HepG2 (cell line): ENCODE measurements around the gene DCUN1D2. TPM values are rescaled to one million over a fixed set of nuclear protein-coding genes. Genes with fewer than 3 reads are reported as not detected.

Experiments used
- AGO2 ChIP-seq: fragments of 200-400 bp; formaldehyde crosslinking; optimal IDR thresholded peaks from 2 replicates; pipeline ENCODE3; 2017; ENCODE audit warnings: mild to moderate bottlenecking, low read depth, low read length, moderate library complexity
- CCAR2 ChIP-seq: fragments of 200-400 bp; formaldehyde crosslinking; optimal IDR thresholded peaks from 2 replicates; pipeline ENCODE3; 2018; ENCODE audit warnings: low read depth, mild to moderate bottlenecking, low read length, moderate library complexity
- ETV6 ChIP-seq: sonication (generic); formaldehyde crosslinking; conservative IDR thresholded peaks from 2 replicates; pipeline ENCODE4 v1.4.0; 2020; ENCODE audit warnings: missing genetic modification reagents
- KAT2B ChIP-seq: fragments of 150-350 bp; IDR thresholded peaks from 2 replicates; pipeline ENCODE4 v1.6.1; 2014; ENCODE audit warnings: low read depth, low read length, borderline replicate concordance
- KDM3A ChIP-seq: IDR thresholded peaks from 2 replicates; pipeline ENCODE4 v1.6.1; 2018; ENCODE audit warnings: low read depth, missing compliant biosample characterization
- KLF13 ChIP-seq: sonication (generic); formaldehyde crosslinking; IDR thresholded peaks from 2 replicates; pipeline ENCODE4 v1.4.0; 2020; ENCODE audit warnings: mild to moderate bottlenecking, missing genetic modification reagents
- KLF15 ChIP-seq: sonication (generic); formaldehyde crosslinking; IDR thresholded peaks from 2 replicates; pipeline ENCODE4 v1.8.1; 2023; ENCODE audit warnings: borderline replicate concordance, mild to moderate bottlenecking, inconsistent platforms, missing genetic modification reagents, mixed read lengths
- KMT2B ChIP-seq: IDR thresholded peaks from 2 replicates; pipeline ENCODE4 v1.6.1; 2016; ENCODE audit warnings: missing genetic modification reagents, missing compliant biosample characterization
- MXI1 ChIP-seq: IDR thresholded peaks from 3 replicates; pipeline ENCODE4 v1.6.1; 2012; ENCODE audit warnings: low read depth, low read length, inconsistent platforms, borderline replicate concordance
- ZEB1 ChIP-seq: IDR thresholded peaks from 2 replicates; pipeline ENCODE4 v1.6.1; 2012; ENCODE audit warnings: mild to moderate bottlenecking, low read depth, inconsistent platforms; ENCODE audit not compliant: insufficient replicate concordance
- ZNF235 ChIP-seq: sonication (generic); formaldehyde crosslinking; IDR thresholded peaks from 2 replicates; pipeline ENCODE4 v1.8.1; 2023; ENCODE audit warnings: mild to moderate bottlenecking, missing genetic modification reagents, borderline replicate concordance
- ZNF24 ChIP-seq: fragments of 450-650 bp; IDR thresholded peaks from 2 replicates; pipeline ENCODE4 v1.6.1; 2017; ENCODE audit warnings: antibody characterized with exemption, mild to moderate bottlenecking
- ZNF333 ChIP-seq: sonication (generic); formaldehyde crosslinking; IDR thresholded peaks from 2 replicates; pipeline ENCODE4 v1.4.0; 2020; ENCODE audit warnings: mild to moderate bottlenecking, missing genetic modification reagents, borderline replicate concordance
- ZNF441 ChIP-seq: sonication (generic); formaldehyde crosslinking; IDR thresholded peaks from 2 replicates; pipeline ENCODE4 v1.7.0; 2021; ENCODE audit warnings: missing genetic modification reagents, borderline replicate concordance
- ZNF564 ChIP-seq: sonication (generic); formaldehyde crosslinking; IDR thresholded peaks from 2 replicates; pipeline ENCODE4 v1.8.1; 2023; ENCODE audit warnings: mild to moderate bottlenecking, missing genetic modification reagents
- ZNF605 ChIP-seq: sonication (generic); formaldehyde crosslinking; IDR thresholded peaks from 2 replicates; pipeline ENCODE4 v1.8.0; 2022; ENCODE audit warnings: mild to moderate bottlenecking, missing genetic modification reagents
- ZNF724P ChIP-seq: sonication (generic); formaldehyde crosslinking; IDR thresholded peaks from 2 replicates; pipeline ENCODE4 v1.8.0; 2022; ENCODE audit warnings: missing genetic modification reagents, borderline replicate concordance
- ZNF749 ChIP-seq: sonication (generic); formaldehyde crosslinking; IDR thresholded peaks from 2 replicates; pipeline ENCODE4 v1.8.0; 2022; ENCODE audit warnings: mild to moderate bottlenecking, missing genetic modification reagents, moderate library complexity, borderline replicate concordance
- ZNF776 ChIP-seq: sonication (generic); formaldehyde crosslinking; IDR thresholded peaks from 2 replicates; pipeline ENCODE4 v1.4.0; 2020; ENCODE audit warnings: mild to moderate bottlenecking, missing genetic modification reagents
- ZNF792 ChIP-seq: IDR thresholded peaks from 2 replicates; pipeline ENCODE4 v1.6.1; 2016
- polyA plus RNA-seq, 8 experiments: library from polyadenylated mRNA; depleted of rRNA in 3 of 8; stranded (reverse) in 7 of 8; unstranded in 1 of 8; fragments of >200 nt; fragmentation: Illumina TruSeq in 4 of 8; extraction: Trizol in 4 of 8; gene quantifications; 2 replicates each; pipeline versions ENCODE4 v1.2.1 to v1.2.3, GENCODE V29; 2011 to 2016; ENCODE audit warnings: low read depth in 4 of 8, missing spikeins in 1 of 8, mixed read lengths in 1 of 8; ENCODE audit not compliant: insufficient read depth in 1 of 8
- total RNA-seq, 5 experiments: library from RNA; depleted of rRNA; stranded (reverse); fragments of >200 nt; fragmentation: Illumina TruSeq; extraction: Trizol; gene quantifications; 2 replicates each; pipeline ENCODE4 v1.2.3, GENCODE V29; 2016; ENCODE audit warnings: low read depth in 1 of 5
- TF ChIP-seq, protein P1 (sequence below): IDR thresholded peaks from 2 replicates; pipeline ENCODE4 v1.6.1; 2016; ENCODE audit warnings: mild to moderate bottlenecking, missing biosample characterization, missing genetic modification reagents
- TF ChIP-seq, protein P2 (sequence below): sonication (generic); formaldehyde crosslinking; IDR thresholded peaks from 2 replicates; pipeline ENCODE4 v1.4.0; 2020; ENCODE audit warnings: missing genetic modification reagents
- TF ChIP-seq, protein P3 (sequence below): sonication (generic); formaldehyde crosslinking; IDR thresholded peaks from 2 replicates; pipeline ENCODE4 v1.8.1; 2022; ENCODE audit warnings: mild to moderate bottlenecking, missing genetic modification reagents
- TF ChIP-seq, protein P4 (sequence below): IDR thresholded peaks from 2 replicates; pipeline ENCODE4 v1.6.1; 2012; ENCODE audit warnings: inconsistent platforms
- TF ChIP-seq, protein P5 (sequence below): IDR thresholded peaks from 2 replicates; pipeline ENCODE4 v1.6.1; 2016; ENCODE audit warnings: missing genetic modification reagents, missing compliant biosample characterization

Gene DCUN1D2
- total and polyA plus RNA-seq, 2 of the 13 experiments (the other 11 are each of a cell fraction or from before 2014, with no cell fraction given): 9.1 to 9.6 TPM

DNA sequence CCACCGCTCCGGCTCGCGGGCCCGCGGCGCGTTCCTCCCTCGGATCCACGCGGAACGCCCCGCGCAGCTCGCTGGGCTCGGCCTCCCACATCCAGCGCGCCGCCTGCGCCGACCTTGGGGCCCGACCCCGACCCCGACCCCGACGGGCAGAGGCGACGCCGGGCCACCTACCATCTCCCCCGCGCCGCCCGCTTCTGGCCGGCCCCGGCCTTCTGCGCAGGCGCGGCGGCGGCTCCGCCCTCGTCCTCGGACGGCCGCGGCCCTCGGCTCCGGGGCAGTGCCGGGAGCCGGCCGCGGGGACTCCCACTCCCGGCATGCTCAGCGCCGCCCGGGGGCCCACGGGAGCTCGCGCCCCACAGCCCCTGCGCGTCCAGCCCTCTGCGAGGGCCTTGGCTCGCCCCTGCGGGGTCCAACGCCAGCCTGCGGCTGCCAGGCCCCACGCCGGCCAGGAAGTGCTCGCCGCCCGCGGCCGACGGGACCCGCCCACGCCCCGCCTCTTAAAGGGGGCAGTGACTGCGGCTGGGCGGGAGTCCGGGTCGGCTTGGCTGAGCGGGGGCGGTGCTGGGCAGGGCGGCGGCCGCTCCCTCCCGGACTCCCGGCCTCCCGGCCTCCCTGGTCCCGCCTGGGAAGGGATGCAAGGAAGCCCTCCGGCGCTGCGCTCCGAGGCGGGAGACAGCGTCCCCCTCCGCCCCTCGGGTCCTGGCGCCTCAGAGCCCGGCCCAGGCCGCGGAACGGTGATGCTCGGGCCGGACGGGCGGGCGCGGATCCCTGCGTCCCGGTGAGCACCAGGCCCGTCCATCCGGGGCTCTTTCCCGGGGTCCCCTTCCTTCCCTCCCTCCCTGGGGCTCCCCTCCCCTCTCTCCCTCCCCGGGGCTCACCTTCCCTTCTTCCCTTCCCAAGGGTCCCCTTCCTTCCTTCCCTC is at the start of gene DCUN1D2 (continued):
- TF ChIP-seq ZNF724P (CRISPR knock-in tag) (0 out of 2 replicates have a peak, but pooled peaks have one; percentile 49), KAT2B (no peak), ZNF605 (CRISPR knock-in tag) (0 out of 2 replicates have a peak, but pooled peaks have one; percentile 18), KDM3A (CRISPR knock-in tag) (0 out of 2 replicates have a peak, but pooled peaks have one; percentile 7), CCAR2 (peak; percentile 31), ZNF441 (CRISPR knock-in tag) (peak; percentile 62), KLF15 (CRISPR knock-in tag) (no peak), ZEB1 (peak; percentile 18), ZNF564 (CRISPR knock-in tag) (peak; percentile 54), ZNF333 (CRISPR knock-in tag) (0 out of 2 replicates have a peak, but pooled peaks have one; percentile 69), ZNF776 (CRISPR knock-in tag) (peak; percentile 7; the same call in 1 of the 2 replicates), ZNF24 (peak; percentile 67; the same call in 1 of the 2 replicates), KLF13 (0 out of 2 replicates have a peak, but pooled peaks have one; percentile 48), KMT2B (CRISPR knock-in tag) (peak; percentile 26), ETV6 (no peak), ZNF792 (peak; percentile 30; the same call in 1 of the 2 replicates), MXI1 (peak; percentile 67; the same call in 1 of the 3 replicates), AGO2 (peak; percentile 72), ZNF235 (CRISPR knock-in tag) (peak; percentile 54; the same call in 1 of the 2 replicates), ZNF749 (CRISPR knock-in tag) (peak; percentile 14; the same call in 1 of the 2 replicates)
- TF ChIP-seq, protein P1, sequence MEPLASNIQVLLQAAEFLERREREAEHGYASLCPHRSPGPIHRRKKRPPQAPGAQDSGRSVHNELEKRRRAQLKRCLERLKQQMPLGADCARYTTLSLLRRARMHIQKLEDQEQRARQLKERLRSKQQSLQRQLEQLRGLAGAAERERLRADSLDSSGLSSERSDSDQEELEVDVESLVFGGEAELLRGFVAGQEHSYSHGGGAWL (CRISPR knock-in tag): 0 out of 2 replicates have a peak, but pooled peaks have one; percentile 30
- TF ChIP-seq, protein P2, sequence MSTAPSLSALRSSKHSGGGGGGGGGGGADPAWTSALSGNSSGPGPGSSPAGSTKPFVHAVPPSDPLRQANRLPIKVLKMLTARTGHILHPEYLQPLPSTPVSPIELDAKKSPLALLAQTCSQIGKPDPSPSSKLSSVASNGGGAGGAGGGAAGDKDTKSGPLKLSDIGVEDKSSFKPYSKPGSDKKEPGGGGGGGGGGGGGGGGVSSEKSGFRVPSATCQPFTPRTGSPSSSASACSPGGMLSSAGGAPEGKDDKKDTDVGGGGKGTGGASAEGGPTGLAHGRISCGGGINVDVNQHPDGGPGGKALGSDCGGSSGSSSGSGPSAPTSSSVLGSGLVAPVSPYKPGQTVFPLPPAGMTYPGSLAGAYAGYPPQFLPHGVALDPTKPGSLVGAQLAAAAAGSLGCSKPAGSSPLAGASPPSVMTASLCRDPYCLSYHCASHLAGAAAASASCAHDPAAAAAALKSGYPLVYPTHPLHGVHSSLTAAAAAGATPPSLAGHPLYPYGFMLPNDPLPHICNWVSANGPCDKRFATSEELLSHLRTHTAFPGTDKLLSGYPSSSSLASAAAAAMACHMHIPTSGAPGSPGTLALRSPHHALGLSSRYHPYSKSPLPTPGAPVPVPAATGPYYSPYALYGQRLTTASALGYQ (CRISPR knock-in tag): peak; percentile 82; the same call in 1 of the 2 replicates
- TF ChIP-seq, protein P3, sequence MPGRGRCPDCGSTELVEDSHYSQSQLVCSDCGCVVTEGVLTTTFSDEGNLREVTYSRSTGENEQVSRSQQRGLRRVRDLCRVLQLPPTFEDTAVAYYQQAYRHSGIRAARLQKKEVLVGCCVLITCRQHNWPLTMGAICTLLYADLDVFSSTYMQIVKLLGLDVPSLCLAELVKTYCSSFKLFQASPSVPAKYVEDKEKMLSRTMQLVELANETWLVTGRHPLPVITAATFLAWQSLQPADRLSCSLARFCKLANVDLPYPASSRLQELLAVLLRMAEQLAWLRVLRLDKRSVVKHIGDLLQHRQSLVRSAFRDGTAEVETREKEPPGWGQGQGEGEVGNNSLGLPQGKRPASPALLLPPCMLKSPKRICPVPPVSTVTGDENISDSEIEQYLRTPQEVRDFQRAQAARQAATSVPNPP (CRISPR knock-in tag): 0 out of 2 replicates have a peak, but pooled peaks have one; percentile 51
- TF ChIP-seq, protein P4, sequence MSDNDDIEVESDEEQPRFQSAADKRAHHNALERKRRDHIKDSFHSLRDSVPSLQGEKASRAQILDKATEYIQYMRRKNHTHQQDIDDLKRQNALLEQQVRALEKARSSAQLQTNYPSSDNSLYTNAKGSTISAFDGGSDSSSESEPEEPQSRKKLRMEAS: peak; percentile 69
- TF ChIP-seq, protein P5, sequence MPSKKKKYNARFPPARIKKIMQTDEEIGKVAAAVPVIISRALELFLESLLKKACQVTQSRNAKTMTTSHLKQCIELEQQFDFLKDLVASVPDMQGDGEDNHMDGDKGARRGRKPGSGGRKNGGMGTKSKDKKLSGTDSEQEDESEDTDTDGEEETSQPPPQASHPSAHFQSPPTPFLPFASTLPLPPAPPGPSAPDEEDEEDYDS (CRISPR knock-in tag): 0 out of 2 replicates have a peak, but pooled peaks have one; percentile 63
